HepG2 (cell line): ENCODE data around the gene NOL4L.

Experiments used
- HNF4G ChIP-seq, 2 experiments: sonication (generic) in 1 of 2; formaldehyde crosslinking in 1 of 2; IDR thresholded peaks; 2 replicates each; pipeline versions ENCODE4 v1.4.0 to v1.6.1; 2011 to 2020; ENCODE audit warnings: borderline replicate concordance in 2 of 2, low read depth in 2 of 2, mild to moderate bottlenecking in 2 of 2, low read length in 1 of 2, missing genetic modification reagents in 1 of 2, moderate library complexity in 1 of 2
- ZFX ChIP-seq: sonication (generic); formaldehyde crosslinking; IDR thresholded peaks from 2 replicates; pipeline ENCODE4 v1.4.0; 2020; ENCODE audit warnings: mild to moderate bottlenecking, low read depth, missing genetic modification reagents, moderate library complexity

DNA sequence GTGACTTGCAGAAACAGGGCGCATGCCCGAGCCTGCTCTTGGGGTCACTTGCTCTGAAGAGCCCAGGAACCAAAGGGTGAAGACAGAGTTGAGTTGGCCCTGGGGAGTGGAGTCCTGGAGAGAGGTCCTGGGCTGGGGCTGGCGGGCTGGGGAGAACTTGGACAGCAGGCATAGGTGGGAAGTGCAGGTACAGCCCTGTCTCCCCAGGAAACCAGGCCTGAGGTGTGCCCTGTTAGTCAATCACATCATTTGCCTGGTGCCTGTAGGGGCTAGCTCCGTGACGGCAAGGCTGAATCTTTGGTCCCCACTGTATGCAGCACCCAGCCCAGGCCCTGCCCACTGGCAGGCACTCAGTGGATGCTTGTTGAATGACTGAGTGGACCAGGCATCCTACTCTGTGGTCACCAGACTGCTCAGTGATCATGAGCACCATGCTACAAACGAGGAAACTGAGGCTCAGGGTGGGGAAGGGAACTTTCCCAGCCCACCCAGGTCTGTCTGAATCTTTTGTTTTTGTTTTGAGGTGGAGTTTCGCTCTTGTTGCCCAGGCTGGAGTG lies 15.6 kb upstream of the NOL4L start:
- TF ChIP-seq HNF4G (IDR thresholded peaks at IDR 0.05; ENCODE audit: borderline replicate concordance, low read depth, low read length), result no peak
- no peak for TF ChIP-seq HNF4G (CRISPR knock-in tag; IDR thresholded peaks at IDR 0.05; ENCODE audit: borderline replicate concordance, low read depth)
- TF ChIP-seq ZFX (CRISPR knock-in tag), result no peak
